Measurements from ENCODE around the gene CEP63.

- TF ChIP-seq POLR2AphosphoS5 (IDR thresholded peaks at IDR 0.05; ENCODE audit: low read depth, low read length) = no peak
- TF ChIP-seq POLR2A (IDR thresholded peaks at IDR 0.05; ENCODE audit: low read depth, low read length) = no peak
Observed at GRCh38 chr3:134468519-134468918, 17.3 kb upstream of the CEP63 start.

All from GM12892 (cell line).